Transverse colon (tissue), 3 donors: ENCODE data around the gene DOCK1.

ENCODE experiments used
- POLR2A ChIP-seq: fragments of 450-650 bp; IDR thresholded peaks from one replicate; pipeline ENCODE4 v1.6.1; 2016; ENCODE audit warnings: antibody characterized with exemption, mild to moderate bottlenecking, moderate library complexity
- TF ChIP-seq, protein P1 (sequence below), 5 experiments: fragments of 200-600 bp in 3 of 5; fragments of 450-650 bp in 2 of 5; sonication (generic) in 3 of 5; IDR thresholded peaks; 1 replicate in 2 of 5; 2 replicates in 3 of 5; pipeline ENCODE4 v1.5.1; 2016 to 2017; ENCODE audit warnings: antibody characterized with exemption in 5 of 5, inconsistent platforms in 3 of 5, mild to moderate bottlenecking in 2 of 5, moderate library complexity in 1 of 5

DNA sequence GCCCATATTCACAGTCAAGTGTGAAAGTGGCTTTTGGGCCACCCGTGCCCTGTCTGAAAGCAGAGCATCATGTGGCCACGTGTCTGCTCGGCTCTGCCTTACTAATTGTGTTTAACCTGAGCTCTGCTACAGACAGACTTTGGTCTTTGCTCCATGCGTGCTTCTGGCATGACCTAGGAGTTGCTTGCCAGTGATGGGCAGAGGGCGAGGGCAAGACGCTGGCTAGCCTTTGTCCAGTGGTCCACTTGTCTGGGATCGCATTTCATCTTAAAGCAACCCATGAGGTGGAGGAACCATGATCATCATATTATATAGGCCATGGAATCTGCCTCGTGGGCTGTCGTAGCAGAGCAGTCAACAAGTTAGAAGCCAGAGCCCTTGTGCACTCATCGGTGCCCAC is 414.5 kb downstream of the DOCK1 start:
- TF ChIP-seq, protein P1, sequence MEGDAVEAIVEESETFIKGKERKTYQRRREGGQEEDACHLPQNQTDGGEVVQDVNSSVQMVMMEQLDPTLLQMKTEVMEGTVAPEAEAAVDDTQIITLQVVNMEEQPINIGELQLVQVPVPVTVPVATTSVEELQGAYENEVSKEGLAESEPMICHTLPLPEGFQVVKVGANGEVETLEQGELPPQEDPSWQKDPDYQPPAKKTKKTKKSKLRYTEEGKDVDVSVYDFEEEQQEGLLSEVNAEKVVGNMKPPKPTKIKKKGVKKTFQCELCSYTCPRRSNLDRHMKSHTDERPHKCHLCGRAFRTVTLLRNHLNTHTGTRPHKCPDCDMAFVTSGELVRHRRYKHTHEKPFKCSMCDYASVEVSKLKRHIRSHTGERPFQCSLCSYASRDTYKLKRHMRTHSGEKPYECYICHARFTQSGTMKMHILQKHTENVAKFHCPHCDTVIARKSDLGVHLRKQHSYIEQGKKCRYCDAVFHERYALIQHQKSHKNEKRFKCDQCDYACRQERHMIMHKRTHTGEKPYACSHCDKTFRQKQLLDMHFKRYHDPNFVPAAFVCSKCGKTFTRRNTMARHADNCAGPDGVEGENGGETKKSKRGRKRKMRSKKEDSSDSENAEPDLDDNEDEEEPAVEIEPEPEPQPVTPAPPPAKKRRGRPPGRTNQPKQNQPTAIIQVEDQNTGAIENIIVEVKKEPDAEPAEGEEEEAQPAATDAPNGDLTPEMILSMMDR (IDR thresholded peaks at IDR 0.05), result no peak
- TF ChIP-seq POLR2A, result no peak
